GM03348 (cell line): ENCODE data around the gene PRPSAP1.
A peak's percentile ranks its signal among the peaks of the same experiment; 100 is the strongest.
"Not testable (repeated sequence)": the region's sequence is repeated elsewhere in the genome, so short reads cannot be mapped to it uniquely, and the experiment has no call there.

Experiments
- DNase-seq: peaks from one replicate; pipeline ENCODE4 v3.0.0; 2012; ENCODE audit warnings: low spot score

PRPSAP1 gene

GRCh38 chr17:76382803-76383545 lies 29.3 kb upstream of the PRPSAP1 start:
- DNase-seq = peak; percentile 82

- DNase-seq = peak; percentile 68
These were observed 28.7 kb upstream of the PRPSAP1 start for GRCh38 chr17:76382351-76382802.

GRCh38 chr17:76381633-76382350 lies 28.1 kb upstream of the PRPSAP1 start:
- no peak for DNase-seq

GRCh38 chr17:76379646-76380376 lies 26.1 kb upstream of the PRPSAP1 start:
- DNase-seq = no peak

GRCh38 chr17:76379275-76379641 lies 25.5 kb upstream of the PRPSAP1 start:
- no peak for DNase-seq

GRCh38 chr17:76378548-76379274 lies 25.0 kb upstream of the PRPSAP1 start:
- no peak for DNase-seq

GRCh38 chr17:76376318-76377133 lies 22.8 kb upstream of the PRPSAP1 start:
- no peak for DNase-seq

GRCh38 chr17:76371656-76372628 lies 18.2 kb upstream of the PRPSAP1 start:
- DNase-seq = peak; percentile 72

GRCh38 chr17:76370261-76370993 lies 16.7 kb upstream of the PRPSAP1 start:
- peak; percentile 94 for DNase-seq

GRCh38 chr17:76369804-76370203 lies 16.1 kb upstream of the PRPSAP1 start:
- no peak for DNase-seq

- DNase-seq = no peak
These were observed 15.7 kb upstream of the PRPSAP1 start for GRCh38 chr17:76369379-76369778.

- peak; percentile 51 for DNase-seq
These were observed 14.8 kb upstream of the PRPSAP1 start for GRCh38 chr17:76368545-76368944.

GRCh38 chr17:76367642-76368041 lies 13.9 kb upstream of the PRPSAP1 start:
- DNase-seq = no peak

GRCh38 chr17:76366247-76366646 lies 12.5 kb upstream of the PRPSAP1 start:
- DNase-seq = no peak

- no peak for DNase-seq
These were observed 11.7 kb upstream of the PRPSAP1 start for GRCh38 chr17:76365256-76365903.

GRCh38 chr17:76363107-76363842 lies 9.6 kb upstream of the PRPSAP1 start:
- no peak for DNase-seq

- no peak for DNase-seq
These were observed 6.7 kb upstream of the PRPSAP1 start for GRCh38 chr17:76360461-76360860.

- not testable (repeated sequence) for DNase-seq
These were observed 6.1 kb upstream of the PRPSAP1 start for GRCh38 chr17:76359776-76360175.
